ENCODE data around the gene PRCC. TPM values are rescaled to one million over a fixed set of nuclear protein-coding genes. Genes with fewer than 3 reads are reported as not detected.

The PRCC gene
- total and polyA plus RNA-seq, 2 of the 13 experiments (the other 11 are each of a cell fraction or from before 2014, with no cell fraction given) = 24.2 to 40.5 TPM

- no peak for TF ChIP-seq HBP1 (CRISPR knock-in tag; IDR thresholded peaks at IDR 0.05; ENCODE audit: low read depth)
- TF ChIP-seq KAT2B (IDR thresholded peaks at IDR 0.05; ENCODE audit: borderline replicate concordance, low read depth, low read length) = no peak
- TF ChIP-seq ZSCAN20 (CRISPR knock-in tag; IDR thresholded peaks at IDR 0.05; ENCODE audit: borderline replicate concordance) = no peak
- no peak for TF ChIP-seq NFE2L2 (IDR thresholded peaks at IDR 0.05; ENCODE audit: low read length)
- no peak for TF ChIP-seq HMGA1 (CRISPR knock-in tag; conservative IDR thresholded peaks at IDR 0.05)
- TF ChIP-seq ZNF180 (CRISPR knock-in tag; IDR thresholded peaks at IDR 0.05; ENCODE audit: borderline replicate concordance, low read depth) = no peak
- TF ChIP-seq LRRFIP1 (CRISPR knock-in tag; conservative IDR thresholded peaks at IDR 0.05) = no peak
- no peak for TF ChIP-seq TFE3 (CRISPR knock-in tag; IDR thresholded peaks at IDR 0.05)
- TF ChIP-seq ZNF383 (CRISPR knock-in tag; IDR thresholded peaks at IDR 0.05; ENCODE audit: borderline replicate concordance) = no peak
- no peak for TF ChIP-seq ATF4 (CRISPR knock-in tag; IDR thresholded peaks at IDR 0.05)
- peak; percentile 100 for TF ChIP-seq HOXA3 (CRISPR knock-in tag; IDR thresholded peaks at IDR 0.05)
- TF ChIP-seq EHMT2 (IDR thresholded peaks at IDR 0.05; ENCODE audit: borderline replicate concordance, low read depth, low read length) = no peak
- TF ChIP-seq ZC3H13 (CRISPR knock-in tag; IDR thresholded peaks at IDR 0.05) = 0 out of 2 replicates have a peak, but pooled peaks have one; percentile 48
- 0 out of 2 replicates have a peak, but pooled peaks have one; percentile 39 for TF ChIP-seq ZNF280D (CRISPR knock-in tag; IDR thresholded peaks at IDR 0.05)
- TF ChIP-seq ZNF614 (CRISPR knock-in tag; IDR thresholded peaks at IDR 0.05; ENCODE audit: borderline replicate concordance) = no peak
- TF ChIP-seq TSC22D2 (CRISPR knock-in tag; IDR thresholded peaks at IDR 0.05; ENCODE audit: borderline replicate concordance) = no peak
These were observed 38.5 kb upstream of the PRCC start, which contains the start of gene ISG20L2 (continued) for GRCh38 chr1:156728599-156729462.
